Measurements from ENCODE around the gene MS4A5.

Gene MS4A5

GRCh38 chr11:60429272-60429671 lies at the start of gene MS4A5:
TSS of gene MS4A5 (plus strand) at chr11:60429572. CDS start at chr11:60429675, 103 bp downstream.
- H3K27ac ChIP-seq = no peak within 1 kb of the TSS
- no peak for TF ChIP-seq ZFX (IDR thresholded peaks at IDR 0.05; ENCODE audit: borderline replicate concordance)
- TF ChIP-seq, protein P1, sequence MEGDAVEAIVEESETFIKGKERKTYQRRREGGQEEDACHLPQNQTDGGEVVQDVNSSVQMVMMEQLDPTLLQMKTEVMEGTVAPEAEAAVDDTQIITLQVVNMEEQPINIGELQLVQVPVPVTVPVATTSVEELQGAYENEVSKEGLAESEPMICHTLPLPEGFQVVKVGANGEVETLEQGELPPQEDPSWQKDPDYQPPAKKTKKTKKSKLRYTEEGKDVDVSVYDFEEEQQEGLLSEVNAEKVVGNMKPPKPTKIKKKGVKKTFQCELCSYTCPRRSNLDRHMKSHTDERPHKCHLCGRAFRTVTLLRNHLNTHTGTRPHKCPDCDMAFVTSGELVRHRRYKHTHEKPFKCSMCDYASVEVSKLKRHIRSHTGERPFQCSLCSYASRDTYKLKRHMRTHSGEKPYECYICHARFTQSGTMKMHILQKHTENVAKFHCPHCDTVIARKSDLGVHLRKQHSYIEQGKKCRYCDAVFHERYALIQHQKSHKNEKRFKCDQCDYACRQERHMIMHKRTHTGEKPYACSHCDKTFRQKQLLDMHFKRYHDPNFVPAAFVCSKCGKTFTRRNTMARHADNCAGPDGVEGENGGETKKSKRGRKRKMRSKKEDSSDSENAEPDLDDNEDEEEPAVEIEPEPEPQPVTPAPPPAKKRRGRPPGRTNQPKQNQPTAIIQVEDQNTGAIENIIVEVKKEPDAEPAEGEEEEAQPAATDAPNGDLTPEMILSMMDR (IDR thresholded peaks at IDR 0.05) = no peak

DNA sequence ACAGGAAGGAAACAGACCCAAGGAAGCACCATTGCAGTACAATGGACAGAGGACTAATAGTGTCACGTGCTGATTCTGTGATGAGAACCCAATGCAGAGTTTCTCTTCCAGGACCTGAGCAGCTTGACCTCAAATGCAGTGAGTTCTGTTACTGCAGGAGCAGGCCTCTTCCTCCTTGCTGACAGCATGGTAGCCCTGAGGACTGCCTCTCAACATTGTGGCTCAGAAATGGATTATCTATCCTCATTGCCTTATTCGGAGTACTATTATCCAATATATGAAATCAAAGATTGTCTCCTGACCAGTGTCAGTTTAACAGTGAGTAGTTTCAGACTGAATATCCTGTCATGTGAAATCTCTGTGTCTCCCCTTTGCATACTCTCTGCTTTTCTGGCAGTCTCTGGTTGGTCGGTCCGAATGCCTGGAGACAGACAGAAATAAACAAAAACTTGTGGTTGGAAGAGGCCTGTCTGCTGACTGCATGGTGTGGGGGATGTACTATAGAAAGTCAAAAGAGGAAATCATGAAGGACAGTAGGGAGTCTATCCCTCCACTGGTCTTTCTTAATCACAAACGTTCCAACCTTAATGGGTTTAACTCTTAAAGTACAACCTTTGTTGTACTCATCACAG lies 40.0 kb upstream of the MS4A5 start:
- TF ChIP-seq, protein P1 (IDR thresholded peaks at IDR 0.05) = no peak
- no peak for TF ChIP-seq ZFX (IDR thresholded peaks at IDR 0.05; ENCODE audit: borderline replicate concordance)
- H3K27ac ChIP-seq = no peak overlapping the region

- no peak overlapping the region for H3K27ac ChIP-seq
- no peak for TF ChIP-seq ZFX (IDR thresholded peaks at IDR 0.05; ENCODE audit: borderline replicate concordance)
- TF ChIP-seq, protein P1 (IDR thresholded peaks at IDR 0.05) = no peak
These were observed 39.0 kb upstream of the MS4A5 start for GRCh38 chr11:60390419-60390818.

GRCh38 chr11:60392361-60392760 lies 37.0 kb upstream of the MS4A5 start:
- no peak overlapping the region for H3K27ac ChIP-seq
- TF ChIP-seq, protein P1 (IDR thresholded peaks at IDR 0.05) = no peak
- no peak for TF ChIP-seq ZFX (IDR thresholded peaks at IDR 0.05; ENCODE audit: borderline replicate concordance)

DNA sequence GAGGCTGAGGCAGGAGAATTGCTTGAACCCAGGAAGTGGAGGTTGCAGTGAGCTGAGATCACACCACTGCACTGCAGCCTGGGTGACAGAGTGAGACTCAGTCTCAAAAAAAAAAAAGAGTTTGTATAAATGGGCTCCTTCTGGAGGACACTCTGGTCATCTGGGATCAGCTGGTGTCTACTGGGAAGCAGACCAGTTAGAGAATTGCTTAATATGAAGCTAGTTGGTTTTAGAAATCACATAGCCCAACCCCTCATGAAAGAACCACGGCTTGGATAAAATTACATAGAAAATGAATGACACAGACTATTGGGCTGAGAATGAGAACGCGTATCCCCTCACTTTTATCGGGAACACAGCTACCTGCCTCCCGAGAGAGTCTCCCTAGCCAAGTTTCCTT lies 36.4 kb upstream of the MS4A5 start:
- H3K27ac ChIP-seq = no peak overlapping the region
- no peak for TF ChIP-seq ZFX (IDR thresholded peaks at IDR 0.05; ENCODE audit: borderline replicate concordance)
- TF ChIP-seq, protein P1 (IDR thresholded peaks at IDR 0.05) = no peak

- no peak overlapping the region for H3K27ac ChIP-seq
- TF ChIP-seq, protein P1 (IDR thresholded peaks at IDR 0.05) = no peak
- TF ChIP-seq ZFX (IDR thresholded peaks at IDR 0.05; ENCODE audit: borderline replicate concordance) = no peak
These were observed 34.5 kb upstream of the MS4A5 start for GRCh38 chr11:60394666-60395380.

- no peak within 1 kb of the TSS for H3K27ac ChIP-seq
- no peak for TF ChIP-seq ZFX (IDR thresholded peaks at IDR 0.05; ENCODE audit: borderline replicate concordance)
- TF ChIP-seq, protein P1 (IDR thresholded peaks at IDR 0.05) = no peak
These were observed 33.0 kb upstream of the MS4A5 start, which contains the start of gene MS4A14 for GRCh38 chr11:60396382-60396781. TSS of gene MS4A14 (plus strand) at chr11:60396459. CDS start at chr11:60396579, 120 bp downstream.
